BJ (cell line): ENCODE measurements around the gene SLC4A5. TPM values are rescaled to one million over a fixed set of nuclear protein-coding genes. Genes with fewer than 3 reads are reported as not detected.
A peak's percentile ranks its signal among the peaks of the same experiment; 100 is the strongest.

Source experiments
- CTCF ChIA-PET: fragments of 350-600 bp; formaldehyde crosslinking; extraction: SDS; loops from one replicate; lab custom pipeline; 2021; ENCODE audit warnings: antibody characterized with exemption, inconsistent platforms; lab: Yijun Ruan, JAX
- POLR2A ChIA-PET: fragments of 300-600 bp; sonication (Branson Sonifier 250); formaldehyde crosslinking; extraction: SDS; loops from one replicate; lab custom pipeline; 2021; ENCODE audit warnings: antibody characterized with exemption; lab: Charles Lee
- DNase-seq: peaks from one replicate; pipeline ENCODE4 v3.0.0-alpha.2; 2011; ENCODE audit warnings: low read depth
- H3K27me3 ChIP-seq: 2 replicates; pipeline ENCODE4 v1.6.0; 2011; ENCODE audit warnings: low read length; ENCODE audit not compliant: control insufficient read depth, insufficient read depth
- H3K36me3 ChIP-seq: 2 replicates; pipeline ENCODE4 v1.5.1; 2011; ENCODE audit warnings: low read length; ENCODE audit not compliant: control insufficient read depth, insufficient read depth
- H3K4me3 ChIP-seq: 2 replicates; pipeline ENCODE4 v1.5.1; 2011; ENCODE audit warnings: low read depth, mild to moderate bottlenecking, control low read depth, low read length
- CTCF ChIP-seq: IDR thresholded peaks from 2 replicates; pipeline ENCODE4 v1.5.1; 2011; ENCODE audit warnings: low read depth, mild to moderate bottlenecking, control low read depth, inconsistent platforms, low read length, moderate library complexity; ENCODE audit not compliant: insufficient read depth
- polyA plus RNA-seq: library from polyadenylated mRNA; depleted of rRNA; stranded (reverse); fragments of >200 nt; gene quantifications from 2 replicates; pipeline ENCODE4 v1.2.3, GENCODE V29; 2011

Gene SLC4A5
- polyA plus RNA-seq, 1 experiment, result 0.07 TPM

GRCh38 chr2:74373985-74374384 is 30.8 kb upstream of the SLC4A5 start:
- CTCF ChIA-PET, result interaction anchor here (1.5 kb wide), 1 partner anchor 39 kb away, joined by 5 read pairs; no protein-coding TSS in a partner anchor
- no peak for DNase-seq
- no peaks in the 10 kb centered on the region for H3K27me3 ChIP-seq
- peak overlapping the region; percentile 10 for H3K4me3 ChIP-seq
- no peak for TF ChIP-seq CTCF
- H3K36me3 ChIP-seq, result peaks cover 23% of the 10 kb centered on the region
- POLR2A ChIA-PET, result no interaction called here

DNA sequence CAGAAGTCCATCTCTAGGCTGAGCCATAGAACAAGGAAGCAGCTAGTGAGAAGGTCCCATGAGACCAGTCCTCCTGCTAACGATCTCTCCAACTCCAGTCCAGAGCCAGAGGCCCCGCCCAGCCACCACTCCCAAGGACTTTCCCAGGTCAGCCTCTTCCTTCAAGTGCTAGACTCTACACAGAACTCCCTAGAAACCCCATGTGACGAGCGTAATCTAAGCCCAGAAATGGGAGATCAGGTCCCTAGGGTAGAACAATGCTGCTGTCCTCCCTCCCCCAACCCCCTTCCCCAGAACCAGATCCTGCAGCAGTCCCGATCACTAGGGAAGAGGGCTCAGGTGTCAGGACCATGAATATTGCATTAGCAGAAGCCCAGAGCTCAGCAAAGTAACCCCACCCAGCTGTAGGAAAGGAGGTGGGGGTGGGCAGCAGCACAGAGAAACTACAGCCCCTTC is 30.0 kb upstream of the SLC4A5 start:
- no peak overlapping the region for H3K4me3 ChIP-seq
- DNase-seq, result no peak
- peaks cover 29% of the 10 kb centered on the region for H3K36me3 ChIP-seq
- H3K27me3 ChIP-seq, result no peaks in the 10 kb centered on the region
- CTCF ChIA-PET, result interaction anchor here (1.4 kb wide), 1 partner anchor 18 kb away, joined by 3 read pairs; no protein-coding TSS in a partner anchor
- POLR2A ChIA-PET, result no interaction called here
- TF ChIP-seq CTCF, result no peak

GRCh38 chr2:74372674-74373073 is 29.5 kb upstream of the SLC4A5 start:
- CTCF ChIA-PET, result interaction anchor here (1.4 kb wide), 1 partner anchor 19 kb away, joined by 3 read pairs; no protein-coding TSS in a partner anchor
- DNase-seq, result no peak
- Histone ChIP-seq H3K4me3 (no peak overlapping the region), H3K27me3 (no peaks in the 10 kb centered on the region), H3K36me3 (peaks cover 35% of the 10 kb centered on the region)
- no peak for TF ChIP-seq CTCF
- POLR2A ChIA-PET, result no interaction called here

DNA sequence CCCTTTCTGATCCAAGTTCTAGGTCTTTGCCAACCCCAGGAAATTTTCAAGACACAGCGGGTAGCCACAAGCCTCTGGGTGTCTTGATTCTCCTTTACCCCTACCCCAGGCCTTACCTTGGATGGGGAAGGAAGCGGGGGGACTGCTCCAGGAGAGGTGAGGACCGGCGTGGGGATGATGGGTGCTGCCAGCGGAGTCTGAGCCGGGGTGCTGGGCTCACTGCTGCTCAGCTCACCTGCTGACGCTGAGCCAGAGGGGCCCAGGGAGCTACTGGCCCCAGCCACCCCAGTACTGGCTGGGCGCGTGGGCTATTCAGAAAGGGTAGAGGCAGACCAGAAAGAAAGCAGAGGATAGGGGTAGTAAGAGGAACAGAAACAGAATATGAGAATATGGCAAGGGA is 28.2 kb upstream of the SLC4A5 start:
- H3K36me3 ChIP-seq, result peaks cover 43% of the 10 kb centered on the region
- no peak for TF ChIP-seq CTCF
- no peak for DNase-seq
- POLR2A ChIA-PET, result no interaction called here
- no peak overlapping the region for H3K4me3 ChIP-seq
- no peaks in the 10 kb centered on the region for H3K27me3 ChIP-seq
- CTCF ChIA-PET, result no interaction called here

DNA sequence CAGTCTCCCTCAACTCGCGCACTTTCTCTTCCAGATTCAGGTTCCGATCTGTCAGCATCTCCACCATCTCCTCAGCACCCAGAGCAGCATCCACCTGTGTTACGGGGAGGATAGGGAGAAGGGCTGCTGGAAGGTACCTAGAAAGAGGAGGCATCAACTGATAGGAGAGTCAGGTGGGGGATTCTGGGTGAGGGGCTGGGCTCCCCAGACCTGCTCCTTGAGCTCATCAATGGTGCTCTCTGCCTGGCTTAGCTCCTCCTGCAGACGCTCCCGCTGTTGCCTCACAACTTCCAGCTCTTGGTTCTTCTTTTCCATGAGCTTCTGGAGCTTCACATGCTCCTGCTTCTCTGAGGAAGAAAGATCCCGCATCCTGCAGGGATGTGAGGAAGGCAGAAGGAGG is 26.8 kb upstream of the SLC4A5 start:
- DNase-seq, result no peak
- H3K27me3 ChIP-seq, result no peaks in the 10 kb centered on the region
- ChIA-PET POLR2A (no interaction called here), CTCF (interaction anchor here (1.6 to 2.0 kb wide), 2 partner anchors 13 to 21 kb away, joined by 3 to 5 read pairs; no protein-coding TSS in a partner anchor)
- no peak for TF ChIP-seq CTCF
- H3K4me3 ChIP-seq, result no peak overlapping the region
- peaks cover 53% of the 10 kb centered on the region for H3K36me3 ChIP-seq
